Activated CD4-positive, CD25-positive, alpha-beta regulatory T cell treated with anti-CD3 and anti-CD28 coated beads, Interleukin-2, amount 50 U/mL, for 72 hours (primary cell): ENCODE measurements around the gene LPCAT3.
A peak's percentile ranks its signal among the peaks of the same experiment; 100 is the strongest.

Experiments
- DNase-seq: peaks from one replicate; pipeline ENCODE4 v3.0.0; 2021

LPCAT3 gene

GRCh38 chr12:6962285-6963015, 55.8 kb downstream of the LPCAT3 start:
- DNase-seq = no peak

- no peak for DNase-seq
Observed at GRCh38 chr12:6961695-6962284, 56.5 kb downstream of the LPCAT3 start.

GRCh38 chr12:6961278-6961694, 57.0 kb downstream of the LPCAT3 start:
- DNase-seq = peak; percentile 88

- peak; percentile 55 for DNase-seq
Observed at GRCh38 chr12:6960593-6961277, 57.5 kb downstream of the LPCAT3 start.

- DNase-seq = no peak
Observed at GRCh38 chr12:6959805-6960592, 58.3 kb downstream of the LPCAT3 start.

GRCh38 chr12:6959058-6959804, 59.0 kb downstream of the LPCAT3 start:
- DNase-seq = peak; percentile 65

GRCh38 chr12:6958609-6959057, 59.6 kb downstream of the LPCAT3 start:
- DNase-seq = no peak

- DNase-seq = no peak
Observed at GRCh38 chr12:6957741-6958608, 60.3 kb downstream of the LPCAT3 start.

- no peak for DNase-seq
Observed at GRCh38 chr12:6957151-6957701, 61.0 kb downstream of the LPCAT3 start.

GRCh38 chr12:6956021-6956727, 62.1 kb downstream of the LPCAT3 start:
- DNase-seq = no peak

- DNase-seq = no peak
Observed at GRCh38 chr12:6955108-6956020, 62.9 kb downstream of the LPCAT3 start.

GRCh38 chr12:6954316-6955107, 63.8 kb downstream of the LPCAT3 start:
- DNase-seq = no peak

- DNase-seq = peak; percentile 60
Observed at GRCh38 chr12:6953442-6954315, 64.6 kb downstream of the LPCAT3 start.

- DNase-seq = no peak
Observed at GRCh38 chr12:6952863-6953441, 65.3 kb downstream of the LPCAT3 start.

GRCh38 chr12:6952121-6952862, 66.0 kb downstream of the LPCAT3 start:
- peak; percentile 34 for DNase-seq

- no peak for DNase-seq
Observed at GRCh38 chr12:6951551-6952120, 66.6 kb downstream of the LPCAT3 start.
